GM18951 (cell line): Measurements from ENCODE around the gene TMEM41B.

ENCODE experiments used
- POLR2A ChIP-seq: IDR thresholded peaks from 4 replicates; pipeline ENCODE4 v1.6.1; 2011; ENCODE audit warnings: mild to moderate bottlenecking; ENCODE audit not compliant: insufficient read length, insufficient read depth; ENCODE audit errors: extremely low read depth
- in situ Hi-C: fragments of 300-500 bp; cut with MboI; formaldehyde crosslinking; loops from one replicate; pipeline ENCODE4 v1.12.0; 2022; ENCODE audit warnings: low sequenced_read_pairs, mixed read lengths, inconsistent platforms; ENCODE audit not compliant: unreplicated experiment

Gene TMEM41B

DNA sequence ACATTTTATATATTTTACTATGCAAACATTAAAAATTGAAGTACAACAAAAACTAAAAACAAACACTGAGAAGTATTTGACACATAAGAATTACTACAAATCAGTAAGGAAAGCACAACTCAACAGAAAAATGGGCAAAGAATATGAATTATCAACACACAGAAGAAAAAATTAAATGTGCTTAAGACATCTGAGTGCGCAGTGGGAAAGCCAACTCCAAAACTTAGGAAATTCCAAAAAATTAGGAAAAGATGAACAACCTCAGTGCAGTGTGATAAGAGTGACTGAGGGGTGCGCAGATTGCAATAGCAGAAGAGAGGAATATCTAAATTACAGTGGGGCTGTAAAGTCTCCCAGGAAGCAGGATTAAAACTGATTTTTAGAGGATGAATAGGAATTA is 1.9 kb upstream of the TMEM41B start:
- in situ Hi-C loops, result no loop called here
- no peak for TF ChIP-seq POLR2A

DNA sequence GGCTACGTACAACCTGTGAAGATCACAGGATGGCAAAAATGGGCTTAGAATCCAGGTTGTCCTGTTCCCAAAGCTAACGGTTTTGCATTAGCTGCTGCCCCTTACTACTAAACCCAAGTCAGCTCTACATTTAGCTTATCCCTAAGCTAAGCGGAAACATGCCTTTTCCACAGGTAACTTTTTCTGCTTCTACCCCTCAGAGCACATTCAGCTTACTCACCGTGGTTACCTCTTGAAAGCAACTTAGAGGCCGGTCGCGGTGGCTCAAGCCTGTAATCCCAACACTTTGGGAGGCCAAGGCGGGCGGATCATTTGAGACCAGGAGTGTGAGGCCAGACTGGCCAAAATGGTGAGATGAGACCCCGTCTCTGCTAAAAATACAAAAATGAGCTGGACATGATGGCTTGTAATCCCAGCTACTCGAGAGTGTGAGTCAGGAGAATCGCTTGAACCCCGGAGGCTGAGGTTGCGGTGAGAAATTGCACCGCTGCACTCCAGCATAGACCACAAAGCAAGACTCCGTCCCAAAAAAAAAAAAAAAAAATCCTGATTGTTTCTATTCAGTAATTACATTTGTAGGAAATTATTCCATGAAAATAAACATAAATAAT is 790 bp upstream of the TMEM41B start:
- no peak for TF ChIP-seq POLR2A
- in situ Hi-C loops, result no loop called here

DNA sequence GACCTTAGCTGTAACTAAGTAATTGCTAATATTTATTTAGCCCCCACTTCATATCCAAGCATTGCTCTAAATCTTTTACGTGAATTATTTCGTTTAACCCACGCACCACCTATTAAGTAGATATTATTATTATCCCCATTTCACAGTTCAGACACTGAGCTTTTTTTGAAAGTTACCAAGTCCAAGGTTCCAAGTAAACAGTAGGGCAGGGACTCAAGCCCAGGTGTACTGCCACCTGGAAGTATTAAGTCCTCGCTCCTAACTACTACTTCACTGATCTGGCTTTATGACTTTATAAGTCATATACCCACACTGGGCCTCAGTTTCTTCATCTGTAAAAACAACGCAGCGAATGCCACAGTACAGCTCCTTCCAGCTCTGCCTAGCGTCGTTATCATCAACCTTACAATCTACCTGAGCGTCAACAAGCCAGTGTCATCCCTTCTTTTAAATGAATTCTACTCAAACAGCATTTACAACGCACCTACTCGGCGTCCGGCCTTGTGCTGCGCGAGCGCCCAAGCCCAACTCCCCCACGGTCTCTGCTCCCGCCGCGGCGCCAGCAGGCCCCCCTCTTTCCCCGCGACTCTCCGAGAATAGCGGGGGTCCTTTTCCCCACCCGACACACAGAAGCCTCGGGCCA is 624 bp downstream of the TMEM41B start:
- TF ChIP-seq POLR2A, result no peak
- in situ Hi-C loops, result no loop called here

DNA sequence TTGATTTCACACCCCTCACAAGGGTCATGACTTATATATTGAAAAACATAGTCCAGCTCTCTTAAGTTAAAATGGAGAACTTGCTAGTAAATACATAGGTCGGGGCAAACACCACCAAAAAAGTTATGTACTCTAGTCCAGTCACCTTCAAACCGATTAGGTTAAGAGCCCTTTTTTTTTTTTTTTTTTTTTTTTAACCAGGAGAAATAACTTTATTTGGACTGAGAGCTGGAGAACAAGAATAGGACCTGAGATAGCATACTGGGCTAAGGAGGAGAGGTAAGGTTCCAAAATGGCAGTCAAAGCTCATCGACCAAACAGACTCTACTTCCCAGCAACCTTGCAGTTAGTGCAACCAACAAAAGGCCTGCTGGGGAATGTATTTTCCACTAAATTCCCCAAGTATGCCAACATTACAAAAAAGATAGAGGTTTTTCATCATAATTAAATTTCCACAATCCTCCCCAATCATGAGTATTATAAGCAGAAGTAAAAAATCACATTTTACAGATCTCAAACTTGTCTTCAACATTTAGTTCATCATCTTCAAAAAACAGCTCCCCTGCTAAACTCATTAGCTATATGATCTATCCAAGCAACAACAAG is 3.8 kb downstream of the TMEM41B start:
- in situ Hi-C loops, result no loop called here
- TF ChIP-seq POLR2A, result no peak

DNA sequence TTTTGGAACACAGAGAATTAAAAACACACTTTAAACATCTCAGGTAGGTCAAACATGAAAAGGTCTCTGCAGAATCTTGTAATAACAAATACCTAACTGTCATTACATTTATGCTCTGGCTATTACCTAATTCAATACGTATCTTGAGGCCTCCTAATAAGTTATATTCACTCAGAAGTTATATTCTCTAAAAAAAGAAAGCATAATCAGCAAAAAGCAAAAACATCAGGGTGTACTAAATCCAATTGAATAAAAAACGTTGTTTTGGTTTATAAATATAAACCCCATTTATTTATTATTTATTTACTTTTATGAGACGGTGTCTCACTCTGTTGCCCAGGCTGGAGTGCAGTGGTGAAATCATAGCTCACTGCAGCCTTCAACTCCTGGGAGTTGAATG is 10.2 kb downstream of the TMEM41B start:
- in situ Hi-C loops, result no loop called here
- no peak for TF ChIP-seq POLR2A

DNA sequence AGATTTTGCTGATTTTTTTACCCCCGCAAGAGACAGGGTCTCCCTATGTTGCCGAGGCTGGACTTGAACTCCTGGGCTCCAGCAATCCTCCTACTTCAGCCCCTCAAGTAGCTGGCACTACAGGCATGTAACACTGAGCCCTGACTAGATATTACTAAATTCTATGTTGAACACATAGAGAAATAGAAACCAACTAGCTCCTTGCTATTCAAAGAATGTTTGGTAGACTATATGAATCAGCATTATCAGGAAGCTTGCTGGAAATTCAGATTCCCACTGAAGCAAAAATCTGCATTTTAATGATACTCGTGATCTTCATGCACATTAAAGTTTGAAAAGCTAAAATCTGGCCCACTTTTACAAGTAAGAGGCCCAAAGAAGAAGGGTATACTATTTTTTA is 11.9 kb downstream of the TMEM41B start:
- no peak for TF ChIP-seq POLR2A
- in situ Hi-C loops, result no loop called here

DNA sequence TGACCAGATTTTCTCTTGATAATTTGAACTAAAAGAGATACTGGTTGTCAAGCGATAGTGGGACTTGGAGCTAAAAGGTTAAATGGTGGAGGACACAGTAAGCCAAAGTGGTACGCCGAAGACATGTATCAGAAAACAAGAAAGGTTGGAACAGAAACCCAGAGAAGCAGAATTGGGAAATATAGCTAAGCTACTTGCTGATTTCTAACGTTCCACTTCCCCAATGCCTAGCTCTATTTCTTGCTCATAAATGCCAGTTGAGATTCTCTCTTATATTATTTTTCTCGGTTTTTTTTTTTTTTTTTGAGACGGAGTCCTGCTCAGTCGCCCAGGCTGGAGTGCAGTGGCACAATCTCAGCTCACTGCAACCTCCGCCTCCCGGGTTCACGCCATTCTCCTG is 12.7 kb downstream of the TMEM41B start:
- in situ Hi-C loops, result no loop called here
- no peak for TF ChIP-seq POLR2A

DNA sequence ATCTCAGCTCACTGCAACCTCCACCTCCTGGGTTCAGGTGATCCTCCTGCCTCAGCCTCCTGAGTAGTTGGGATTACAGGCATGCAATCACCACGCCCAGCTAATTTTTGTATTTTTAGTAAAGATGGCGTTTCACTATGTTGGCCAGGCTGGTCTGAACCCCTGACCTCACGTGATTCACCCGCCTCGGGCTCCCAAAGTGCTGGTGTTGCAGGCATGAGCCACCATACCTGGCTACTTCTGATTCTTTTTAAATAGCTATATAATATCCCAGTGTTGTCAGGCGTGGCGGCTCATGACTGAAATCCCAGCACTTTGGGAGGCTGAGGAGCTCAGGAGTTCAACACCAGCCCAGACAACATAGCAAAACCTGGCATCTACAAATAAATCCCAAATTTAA is 20.7 kb downstream of the TMEM41B start:
- in situ Hi-C loops, result no loop called here
- TF ChIP-seq POLR2A, result no peak

DNA sequence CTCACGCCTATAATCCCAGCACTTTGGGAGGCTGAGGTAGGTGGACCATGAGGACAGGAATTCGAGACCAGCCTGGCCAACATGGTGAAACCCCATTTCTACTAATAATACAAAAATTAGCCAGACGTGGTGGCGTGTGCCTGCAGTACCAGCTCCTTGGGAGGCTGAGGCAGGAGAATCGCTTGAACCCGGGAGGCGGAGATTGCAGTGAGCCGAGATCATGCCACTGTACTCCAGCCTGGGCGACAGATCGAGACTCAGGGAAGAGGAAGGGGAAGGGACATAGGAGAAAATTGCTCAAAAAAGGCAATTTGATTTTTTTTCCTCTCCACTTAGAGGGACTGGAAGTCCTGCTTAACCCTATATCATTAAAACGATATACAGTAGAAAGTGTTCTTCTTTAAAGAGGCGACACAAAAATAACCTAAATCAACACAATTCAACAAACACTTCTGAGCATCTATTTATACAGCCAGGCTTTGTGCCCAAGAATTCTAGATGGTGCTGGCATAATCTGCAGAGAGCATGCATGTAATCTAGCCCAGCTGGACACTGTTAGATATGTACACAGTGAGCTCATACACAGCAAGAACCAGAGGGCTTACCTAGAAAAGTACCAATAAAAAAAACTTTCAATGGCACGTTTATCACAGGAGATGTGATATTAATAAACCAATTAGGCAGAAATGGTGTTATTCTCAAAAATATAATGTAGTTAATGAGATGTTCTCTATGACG is 28.4 kb downstream of the TMEM41B start:
- in situ Hi-C loops, result no loop called here
- no peak for TF ChIP-seq POLR2A

DNA sequence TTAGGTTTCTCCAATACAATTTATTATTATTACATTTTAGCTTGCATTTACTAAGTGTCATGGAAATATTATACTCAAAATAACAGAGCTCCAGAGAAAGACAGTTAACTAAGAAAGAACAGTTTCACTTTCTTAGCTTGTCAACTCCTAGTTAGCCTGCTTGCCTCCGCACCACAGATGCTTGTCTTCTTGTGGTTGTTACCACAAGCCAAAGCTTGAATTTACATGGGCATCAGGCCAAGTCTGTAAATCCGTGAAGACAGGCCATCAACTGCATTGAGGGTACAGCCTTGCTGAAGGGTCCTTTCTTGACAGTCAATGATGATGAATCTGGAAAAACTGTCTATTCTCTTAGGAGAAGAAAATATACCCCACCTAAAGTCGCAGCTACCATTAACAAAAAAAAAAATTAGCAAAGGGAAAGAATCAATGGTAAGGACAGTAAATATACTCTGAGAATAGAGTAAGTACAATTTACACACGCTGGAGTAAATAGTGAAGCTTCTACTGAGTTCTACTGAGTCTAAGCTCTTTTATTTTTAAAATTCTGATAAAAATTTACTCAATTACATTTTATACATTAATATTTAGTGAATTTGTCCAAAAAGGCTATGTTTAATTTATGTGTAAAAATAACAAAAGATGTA is 33.6 kb downstream of the TMEM41B start:
- in situ Hi-C loops, result no loop called here
- TF ChIP-seq POLR2A, result no peak

DNA sequence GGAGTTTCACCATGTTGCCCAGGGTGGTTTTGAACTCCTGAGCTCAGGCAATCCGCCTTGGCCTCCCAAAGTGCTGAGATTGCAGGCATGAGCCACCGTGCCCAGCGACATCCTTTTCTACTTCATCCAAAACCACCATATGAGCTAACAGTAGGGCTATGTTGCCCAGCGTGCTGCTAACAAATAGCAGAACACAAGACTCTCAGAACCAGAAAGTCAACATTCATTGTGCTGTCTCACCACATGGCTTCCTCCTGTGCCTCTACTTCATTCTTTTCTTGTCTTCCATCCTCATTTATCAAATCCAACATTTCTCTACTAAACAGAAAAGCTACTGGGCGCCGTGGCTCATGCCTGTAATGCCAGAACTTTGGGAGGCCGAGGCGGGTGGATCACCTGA is 37.2 kb downstream of the TMEM41B start:
- no peak for TF ChIP-seq POLR2A
- in situ Hi-C loops, result no loop called here

DNA sequence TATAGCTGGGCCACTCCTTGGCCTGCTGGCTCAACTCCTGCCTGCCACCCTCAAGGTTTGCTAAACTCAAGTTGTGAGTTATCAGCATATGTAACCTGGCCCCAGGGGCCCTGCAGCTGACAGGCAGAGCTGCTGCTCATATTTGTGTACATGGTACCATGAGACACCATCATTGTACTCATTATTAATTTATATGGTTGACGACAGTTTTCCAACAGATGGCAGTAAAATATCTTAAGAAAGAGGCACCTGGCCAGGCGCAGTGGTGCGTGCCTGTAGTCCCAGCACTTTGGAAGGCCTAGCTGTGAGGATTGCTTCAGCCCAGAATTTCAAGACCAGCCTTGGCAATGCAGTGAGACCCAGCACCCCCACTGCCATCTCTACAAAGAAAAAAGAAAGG is 37.8 kb downstream of the TMEM41B start:
- TF ChIP-seq POLR2A, result no peak
- in situ Hi-C loops, result no loop called here
